HUDEP-2 (cell line): ENCODE results near the gene KRT77.
A peak's percentile ranks its signal among the peaks of the same experiment; 100 is the strongest.
"Not testable (repeated sequence)": the region's sequence is repeated elsewhere in the genome, so short reads cannot be mapped to it uniquely, and the experiment has no call there.

Experiments
- DNase-seq, 76 experiments: peaks; one replicate each; lab custom pipeline; 2025; ENCODE audit not compliant: unreplicated experiment in 76 of 76; lab: John Stamatoyannopoulos, UW

KRT77 gene

DNA sequence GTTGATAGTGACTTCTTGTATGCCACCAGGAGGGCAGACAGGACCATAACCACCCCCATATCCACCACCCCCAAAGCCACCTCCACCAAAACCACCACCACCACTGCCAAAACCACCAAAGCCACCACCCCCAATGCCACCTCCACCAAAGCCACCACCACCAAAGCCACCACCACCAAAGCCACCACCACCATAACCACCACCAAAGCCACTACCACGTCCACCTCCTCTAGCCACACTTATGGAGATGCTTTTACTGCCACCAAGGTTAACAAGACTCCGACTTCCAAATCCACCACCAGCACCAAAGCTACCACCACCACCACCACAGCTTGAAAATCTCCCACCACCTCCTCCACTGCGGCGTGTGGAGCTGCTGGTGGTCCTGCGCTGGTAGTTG lies 23.4 kb downstream of the KRT77 start:
- DNase-seq: no peak

DNA sequence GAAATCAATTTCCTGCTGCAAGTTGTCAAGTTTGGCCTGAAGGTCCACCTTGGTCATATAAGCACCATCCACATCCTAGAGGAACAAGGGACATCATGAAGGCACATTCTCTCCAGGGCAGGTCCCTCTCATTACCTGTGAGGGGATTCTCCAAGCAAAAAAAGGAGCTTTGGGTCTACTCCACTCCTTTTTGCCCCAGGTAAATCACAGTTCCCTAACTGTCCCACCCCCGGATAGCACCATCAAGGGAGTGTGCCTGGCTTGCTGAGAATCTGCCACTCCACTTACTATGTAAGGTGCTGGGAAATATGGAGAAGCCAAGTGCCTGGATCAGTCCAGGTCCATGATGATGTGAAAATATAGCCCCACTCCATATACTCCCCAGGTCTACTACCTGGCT lies 25.7 kb downstream of the KRT77 start:
- no peak for DNase-seq

- DNase-seq: no peak
These were observed 26.2 kb downstream of the KRT77 start for GRCh38 chr12:52677126-52677525.

DNA sequence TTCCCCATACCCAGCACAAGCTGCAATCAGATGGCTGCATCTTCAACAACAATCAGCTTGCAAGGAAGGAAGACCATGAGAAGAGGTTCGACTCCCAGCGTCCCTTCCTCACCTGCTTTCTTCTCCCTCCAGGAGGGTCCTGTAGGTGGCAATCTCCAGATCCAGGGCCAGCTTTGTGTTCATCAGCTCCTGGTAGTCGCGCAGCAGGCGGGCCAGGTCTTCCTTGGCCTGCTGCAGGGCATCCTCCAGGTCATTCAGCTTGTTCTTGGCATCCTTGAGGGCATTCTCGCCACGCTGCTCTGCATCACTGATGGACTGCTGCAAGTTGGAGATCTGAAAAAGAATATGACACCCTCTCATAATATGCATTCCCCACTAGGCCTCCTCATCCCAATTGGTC lies 27.2 kb downstream of the KRT77 start:
- no peak for DNase-seq

DNA sequence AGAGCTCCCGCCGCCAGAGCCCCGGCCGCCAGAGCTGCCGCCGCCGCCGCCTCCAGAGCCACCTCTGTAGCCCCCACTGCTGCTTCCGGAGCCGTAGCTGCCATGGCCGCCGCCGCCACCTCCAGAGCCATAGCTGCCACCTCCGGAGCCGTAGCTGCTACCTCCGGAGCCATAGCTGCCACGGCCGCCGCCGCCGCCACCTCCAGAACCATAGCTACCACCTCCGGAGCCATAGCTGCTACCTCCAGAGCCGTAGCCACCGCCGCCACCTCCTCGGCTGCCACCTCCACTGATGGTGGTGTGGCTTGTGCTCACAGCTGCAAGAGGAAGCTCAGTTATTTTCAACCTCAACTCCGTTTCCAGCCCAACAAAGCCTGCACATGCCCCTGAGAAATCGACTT lies 28.0 kb downstream of the KRT77 start:
- DNase-seq: no peak

DNA sequence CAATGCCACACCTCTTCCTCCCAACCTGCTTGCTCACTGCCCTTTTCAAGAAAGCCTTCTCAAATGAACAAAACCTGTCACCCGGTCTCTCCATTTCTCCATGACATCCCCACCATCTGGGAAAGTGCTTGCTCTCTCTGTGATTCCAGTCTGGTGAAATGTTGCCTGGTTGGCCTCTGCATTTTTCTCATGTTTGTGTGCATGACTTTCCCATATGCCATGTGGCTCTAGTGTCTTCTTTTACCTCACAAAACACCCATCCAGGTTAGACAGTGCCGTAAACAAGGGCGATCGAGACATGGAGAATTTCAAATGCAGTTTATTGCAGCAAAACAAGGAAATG lies 28.9 kb downstream of the KRT77 start:
- DNase-seq: no peak

- DNase-seq: no peak
These were observed 29.5 kb downstream of the KRT77 start for GRCh38 chr12:52673713-52674432.

DNA sequence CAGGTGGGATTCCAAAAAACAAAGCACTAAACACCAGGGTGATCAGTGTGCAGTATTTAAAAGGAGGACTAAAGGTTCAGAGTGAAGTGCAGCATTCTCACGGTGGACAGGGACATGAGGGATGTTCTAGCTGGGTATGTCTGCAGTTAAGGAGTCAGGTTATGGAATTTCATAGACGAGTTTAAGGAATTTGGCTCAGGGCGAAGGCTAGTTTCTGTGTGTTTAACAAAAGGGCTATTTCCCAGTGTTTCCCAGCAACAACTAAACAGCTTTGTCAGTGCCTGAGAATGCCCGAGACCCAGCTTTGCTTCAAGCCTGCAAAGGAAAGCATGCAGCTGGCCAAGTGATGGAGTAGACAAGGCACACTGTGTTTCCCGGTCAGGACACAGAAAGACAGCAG lies 30.1 kb downstream of the KRT77 start:
- DNase-seq: no peak

- no peak for DNase-seq
These were observed 30.9 kb downstream of the KRT77 start for GRCh38 chr12:52672321-52672933.

- DNase-seq: no peak
These were observed 32.4 kb downstream of the KRT77 start for GRCh38 chr12:52670961-52671360.

DNA sequence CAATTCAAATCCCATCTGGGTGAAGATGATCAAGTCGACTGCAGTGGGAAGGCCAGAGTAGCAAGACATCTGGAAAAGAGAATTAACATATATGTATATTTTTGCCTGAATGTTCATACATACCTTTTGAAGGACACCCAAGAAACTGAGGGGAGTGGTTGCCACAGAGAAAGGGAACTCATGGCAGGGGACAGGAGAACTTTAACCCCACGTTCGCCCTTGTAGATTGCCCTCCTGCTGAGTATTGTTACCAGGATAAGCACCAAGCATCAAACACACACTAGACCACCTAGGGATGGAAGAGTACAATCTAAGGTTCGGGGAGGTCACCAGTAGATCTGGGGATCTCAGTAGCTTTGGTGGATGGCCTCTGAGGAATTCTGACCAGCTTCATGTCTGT lies 32.8 kb downstream of the KRT77 start:
- DNase-seq: no peak

DNA sequence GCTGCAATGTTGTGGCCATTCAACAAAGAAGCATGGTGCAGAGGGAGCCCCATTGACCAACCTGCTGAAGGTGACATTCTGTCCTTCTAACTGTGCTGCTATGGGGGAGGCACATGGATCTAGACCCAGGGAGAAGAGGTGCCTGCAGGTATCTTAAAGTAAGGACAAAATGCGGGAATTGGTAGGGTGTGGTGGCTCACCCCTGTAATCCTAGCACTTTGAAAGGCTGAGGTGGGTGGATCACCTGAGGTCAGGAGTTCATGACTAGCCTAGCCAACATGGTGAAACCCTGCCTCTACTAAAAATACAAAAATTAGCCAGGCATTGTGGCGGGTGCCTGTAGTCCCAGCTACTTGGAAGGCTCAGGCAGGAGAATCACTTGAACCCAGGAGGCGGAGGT lies 33.4 kb downstream of the KRT77 start:
- DNase-seq: not testable (repeated sequence)

- DNase-seq: no peak
These were observed 33.9 kb downstream of the KRT77 start for GRCh38 chr12:52669426-52669825.

DNA sequence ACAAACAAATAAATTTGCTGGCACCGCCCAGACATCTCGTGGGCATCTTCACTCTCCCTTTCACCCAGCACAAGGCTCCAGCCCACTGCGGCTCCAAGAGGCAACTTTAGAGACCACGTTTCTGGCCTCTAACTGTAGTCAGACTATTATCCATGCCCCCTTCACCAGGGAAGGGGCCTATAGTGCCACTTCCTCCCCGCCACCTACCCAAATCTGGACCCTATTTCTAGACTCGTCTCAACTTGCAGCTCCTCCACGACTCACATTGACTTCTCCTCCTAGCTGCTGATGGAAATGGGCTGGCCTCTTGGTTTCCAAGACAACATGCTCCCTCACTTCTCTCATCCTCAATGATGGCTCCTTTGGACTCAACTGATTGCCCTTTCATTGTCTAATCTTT lies 35.4 kb downstream of the KRT77 start:
- DNase-seq: no peak

GRCh38 chr12:52667509-52667908 lies 35.8 kb downstream of the KRT77 start:
- no peak for DNase-seq

- no peak for DNase-seq
These were observed 36.9 kb downstream of the KRT77 start for GRCh38 chr12:52666471-52666870.

GRCh38 chr12:52663420-52663819 lies 39.9 kb downstream of the KRT77 start:
- no peak for DNase-seq

DNA sequence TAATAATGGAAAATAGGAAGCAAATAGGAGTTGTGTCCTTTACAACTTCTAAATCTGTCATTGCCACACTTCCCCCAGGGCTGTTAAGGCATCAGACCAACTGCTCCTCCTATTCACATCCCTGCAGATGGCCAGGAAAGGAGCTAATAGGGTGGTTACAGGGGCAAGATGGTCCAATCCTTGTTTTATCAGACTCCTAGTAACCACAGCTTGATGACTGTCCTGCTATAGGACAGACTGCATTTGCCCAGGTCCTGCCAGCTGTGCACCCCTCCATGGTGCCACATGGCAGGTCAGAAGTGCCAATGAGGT lies 40.5 kb downstream of the KRT77 start:
- DNase-seq: peak in 7 of 76 experiments; percentile 20 to 55 (median 43)

DNA sequence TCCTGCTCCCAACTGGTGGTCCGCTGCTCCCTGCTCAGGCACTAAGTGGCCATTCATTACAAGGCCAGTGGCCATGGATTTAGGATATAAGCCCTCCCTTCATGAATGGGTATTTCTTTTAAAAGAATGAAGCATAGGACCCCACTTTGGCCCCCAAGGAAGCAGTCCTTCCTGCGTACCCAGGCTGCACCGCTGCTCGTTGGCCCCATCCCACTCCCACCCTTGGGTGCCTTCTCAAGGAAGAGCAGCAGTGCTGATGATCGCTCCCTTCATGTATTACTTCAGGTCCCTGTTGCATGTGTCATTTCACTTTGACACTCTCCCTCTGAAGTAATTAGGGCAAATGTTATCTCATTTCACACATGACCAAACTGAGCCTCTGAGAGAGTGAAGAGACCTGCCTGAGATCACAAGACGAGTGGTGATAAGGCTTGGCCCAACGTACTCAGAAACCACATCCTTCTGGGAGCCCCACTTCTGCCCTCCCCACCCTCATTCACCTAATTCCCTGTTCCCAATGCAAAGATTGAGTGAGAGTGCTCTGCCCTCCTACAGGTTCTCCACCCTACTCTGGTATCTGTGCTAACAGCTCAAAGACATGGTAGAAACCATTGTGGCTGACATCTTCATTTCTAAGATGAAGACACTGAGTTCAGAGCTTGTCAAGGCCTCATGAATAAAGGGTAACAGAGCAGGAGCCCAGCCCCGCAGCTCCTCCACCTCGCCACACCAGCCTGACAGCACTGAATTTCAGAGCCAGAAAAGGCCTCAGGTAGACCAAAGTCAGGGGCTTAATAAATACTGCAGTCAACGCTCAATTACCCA lies 41.0 kb downstream of the KRT77 start:
- peak in 74 of 76 experiments; percentile 59 to 97 (median 87) for DNase-seq

DNA sequence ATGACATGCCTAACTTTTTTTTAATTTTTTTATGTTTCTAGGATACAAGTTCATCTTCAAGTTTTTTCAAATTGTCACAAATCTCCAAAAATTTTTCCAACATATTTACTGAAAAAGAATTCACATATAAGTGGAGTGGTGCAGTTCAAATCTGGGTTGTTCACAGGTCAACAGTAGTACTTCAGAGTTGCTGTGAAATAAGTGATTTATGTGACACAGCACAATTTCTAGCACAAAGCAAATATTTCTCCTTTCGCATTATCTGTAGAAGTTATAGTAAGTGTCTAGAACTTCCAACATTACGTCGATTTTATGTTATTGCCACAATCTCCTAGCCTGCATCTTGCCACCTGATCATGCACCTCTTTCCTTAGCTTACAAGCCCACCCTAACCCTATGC lies 41.7 kb downstream of the KRT77 start:
- DNase-seq: peak in 2 of 76 experiments; percentile 37 to 48

GRCh38 chr12:52660934-52661499 lies 42.3 kb downstream of the KRT77 start:
- DNase-seq: peak in 27 of 76 experiments; percentile 3 to 67 (median 31)

- DNase-seq: peak in 3 of 76 experiments; percentile 2 to 44 (median 12)
These were observed 43.4 kb downstream of the KRT77 start for GRCh38 chr12:52659951-52660350.
